PC-3 (cell line): ENCODE results near the gene FGF18. TPM values are rescaled to one million over a fixed set of nuclear protein-coding genes. Genes with fewer than 3 reads are reported as not detected.

Source experiments
- ATAC-seq: fragments of 200-7000 bp; cut with Tn5 transposase; 2 replicates; pipeline ENCODE4 v1.9.1; 2020; ENCODE audit warnings: mild to moderate bottlenecking, moderate library complexity
- BruUV-seq: library from RNA; stranded (reverse); fragments of 400-500 nt; replicated peaks from 2 replicates; lab custom pipeline; 2021; lab: Mats Ljungman, UMichigan
- CTCF ChIA-PET: fragments of 300-600 bp; sonication (Branson Sonifier 250); formaldehyde crosslinking; loops from one replicate; lab custom pipeline; 2022; ENCODE audit warnings: antibody characterized with exemption; lab: Charles Lee
- POLR2A ChIA-PET: fragments of 300-600 bp; sonication (Branson Sonifier 250); formaldehyde crosslinking; loops from one replicate; lab custom pipeline; 2022; ENCODE audit warnings: antibody characterized with exemption; ENCODE audit not compliant: unreplicated experiment; lab: Charles Lee
- DNase-seq: peaks from one replicate; pipeline ENCODE4 v3.0.0-alpha.2; 2015
- H2AFZ ChIP-seq: fragments of 300-600 bp; sonication (generic); 2 replicates; pipeline ENCODE4 v1.6.0; 2016; ENCODE audit warnings: antibody characterized with exemption, low read length
- H3F3A ChIP-seq: fragments of 300-600 bp; sonication (generic); one replicate; pipeline ENCODE4 v1.6.0; 2017; ENCODE audit warnings: antibody characterized with exemption, low read length, control low read depth, mild to moderate bottlenecking; ENCODE audit not compliant: unreplicated experiment
- H3K27ac ChIP-seq: fragments of 300-600 bp; sonication (generic); 2 replicates; pipeline ENCODE4 v1.5.1; 2016; ENCODE audit warnings: mild to moderate bottlenecking, low read length
- H3K27me3 ChIP-seq: fragments of 300-600 bp; sonication (generic); 2 replicates; pipeline ENCODE4 v1.6.1; 2016; ENCODE audit warnings: low read length, mixed read lengths
- H3K36me3 ChIP-seq: fragments of 300-600 bp; sonication (generic); 2 replicates; pipeline ENCODE4 v1.6.1; 2016; ENCODE audit warnings: low read depth, mixed run types, low read length, mixed read lengths
- H3K4me1 ChIP-seq: fragments of 300-600 bp; sonication (generic); 2 replicates; pipeline ENCODE4 v1.5.1; 2016; ENCODE audit warnings: low read length; ENCODE audit not compliant: insufficient read depth
- H3K4me2 ChIP-seq: fragments of 300-600 bp; sonication (generic); 2 replicates; pipeline ENCODE4 v1.6.0; 2016; ENCODE audit warnings: low read length
- H3K4me3 ChIP-seq: fragments of 300-600 bp; sonication (generic); 2 replicates; pipeline ENCODE4 v1.5.1; 2016; ENCODE audit warnings: mild to moderate bottlenecking, low read length, mixed read lengths
- H3K79me2 ChIP-seq: fragments of 300-600 bp; sonication (generic); 2 replicates; pipeline ENCODE4 v1.6.1; 2017; ENCODE audit warnings: low read length, mixed read lengths
- H3K9ac ChIP-seq: fragments of 300-600 bp; sonication (generic); 2 replicates; pipeline ENCODE4 v1.6.0; 2016; ENCODE audit warnings: mild to moderate bottlenecking, low read length
- H3K9me2 ChIP-seq: fragments of 300-600 bp; sonication (generic); replicated peaks from 2 replicates; pipeline ENCODE4 v1.6.1; 2016; ENCODE audit warnings: mixed run types, low read length, mixed read lengths
- H3K9me3 ChIP-seq: fragments of 300-600 bp; sonication (generic); 2 replicates; pipeline ENCODE4 v1.6.1; 2016; ENCODE audit warnings: low read length, mixed read lengths
- H4K20me1 ChIP-seq: fragments of 300-600 bp; sonication (generic); 2 replicates; pipeline ENCODE4 v1.6.1; 2016; ENCODE audit warnings: low read length, mixed read lengths
- EZH2 ChIP-seq: fragments of 300-600 bp; sonication (generic); IDR thresholded peaks from one replicate; pipeline ENCODE4 v1.6.1; 2017; ENCODE audit warnings: antibody characterized with exemption, mild to moderate bottlenecking, low read length; ENCODE audit not compliant: unreplicated experiment
- EZH2phosphoT487 ChIP-seq: fragments of 300-600 bp; sonication (generic); IDR thresholded peaks from 2 replicates; pipeline ENCODE4 v1.6.1; 2018; ENCODE audit warnings: mild to moderate bottlenecking, antibody characterized with exemption, low read length, borderline replicate concordance
- intact Hi-C: fragments of 100-400 bp; cut with micrococcal nuclease; formaldehyde crosslinking; loops from 2 replicates; pipeline ENCODE4 v1.9.0; 2023
- total RNA-seq: library from RNA; depleted of rRNA; stranded (reverse); fragments of >200 nt; gene quantifications from 2 replicates; pipeline ENCODE4 v1.2.3, GENCODE V29; 2014
- TF ChIP-seq, protein P1 (sequence below): fragments of 300-600 bp; sonication (generic); conservative IDR thresholded peaks from 2 replicates; pipeline ENCODE4 v1.5.1; 2017; ENCODE audit warnings: antibody characterized with exemption, low read depth, mild to moderate bottlenecking, low read length

FGF18 gene
- total RNA-seq, 1 experiment from 2014 or later: 0.26 TPM

DNA sequence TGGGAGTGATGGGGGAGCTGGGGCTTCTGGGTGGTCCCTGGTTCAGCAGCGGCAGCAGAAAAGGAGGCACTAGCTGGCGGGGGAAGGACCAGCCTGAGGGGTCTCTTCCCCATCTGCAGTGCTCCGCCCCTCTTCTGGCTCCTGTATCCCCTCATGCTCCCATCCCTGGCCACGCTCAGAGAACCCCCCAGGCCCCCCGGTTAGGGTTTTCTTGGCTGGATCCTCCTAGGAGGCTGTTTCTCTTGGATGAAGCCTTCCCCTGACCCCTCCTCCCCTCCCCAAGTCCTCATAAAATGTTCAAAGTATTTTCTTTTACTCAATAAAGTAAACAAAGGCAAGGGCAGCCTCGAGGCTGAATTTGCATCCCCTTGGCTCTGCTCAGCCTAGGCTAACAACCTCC, 60.8 kb downstream of the FGF18 start:
- H3K27me3 ChIP-seq: peaks cover 14% of the 10 kb centered on the region; the same call in 1 of the 2 replicates
- no peaks in the 10 kb centered on the region for H3K4me1 ChIP-seq
- no peaks in the 10 kb centered on the region for H4K20me1 ChIP-seq
- no peaks in the 10 kb centered on the region for H3K9me2 ChIP-seq
- H3K4me2 ChIP-seq: no peak overlapping the region
- H3K36me3 ChIP-seq: no peaks in the 10 kb centered on the region
- no peaks in the 10 kb centered on the region for H3K79me2 ChIP-seq
- H3K9me3 ChIP-seq: no peaks in the 10 kb centered on the region
- POLR2A ChIA-PET: no interaction called here
- DNase-seq (no peak), ATAC-seq (no peak)
- intact Hi-C loops: loop anchor here (5.0 to 10.0 kb wide), 3 partner anchors 135 to 427 kb away; no protein-coding TSS in a partner anchor
- H3K9ac ChIP-seq: no peak overlapping the region
- H3K27ac ChIP-seq: no peak overlapping the region
- TF ChIP-seq, protein P1, sequence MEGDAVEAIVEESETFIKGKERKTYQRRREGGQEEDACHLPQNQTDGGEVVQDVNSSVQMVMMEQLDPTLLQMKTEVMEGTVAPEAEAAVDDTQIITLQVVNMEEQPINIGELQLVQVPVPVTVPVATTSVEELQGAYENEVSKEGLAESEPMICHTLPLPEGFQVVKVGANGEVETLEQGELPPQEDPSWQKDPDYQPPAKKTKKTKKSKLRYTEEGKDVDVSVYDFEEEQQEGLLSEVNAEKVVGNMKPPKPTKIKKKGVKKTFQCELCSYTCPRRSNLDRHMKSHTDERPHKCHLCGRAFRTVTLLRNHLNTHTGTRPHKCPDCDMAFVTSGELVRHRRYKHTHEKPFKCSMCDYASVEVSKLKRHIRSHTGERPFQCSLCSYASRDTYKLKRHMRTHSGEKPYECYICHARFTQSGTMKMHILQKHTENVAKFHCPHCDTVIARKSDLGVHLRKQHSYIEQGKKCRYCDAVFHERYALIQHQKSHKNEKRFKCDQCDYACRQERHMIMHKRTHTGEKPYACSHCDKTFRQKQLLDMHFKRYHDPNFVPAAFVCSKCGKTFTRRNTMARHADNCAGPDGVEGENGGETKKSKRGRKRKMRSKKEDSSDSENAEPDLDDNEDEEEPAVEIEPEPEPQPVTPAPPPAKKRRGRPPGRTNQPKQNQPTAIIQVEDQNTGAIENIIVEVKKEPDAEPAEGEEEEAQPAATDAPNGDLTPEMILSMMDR: no peak
- TF ChIP-seq EZH2 (no peak), EZH2phosphoT487 (no peak)
- CTCF ChIA-PET: no interaction called here
- no peaks in the 10 kb centered on the region for H3F3A ChIP-seq
- H3K4me3 ChIP-seq: no peak overlapping the region
- no TSS peak for BruUV-seq
- H2AFZ ChIP-seq: no peak overlapping the region

DNA sequence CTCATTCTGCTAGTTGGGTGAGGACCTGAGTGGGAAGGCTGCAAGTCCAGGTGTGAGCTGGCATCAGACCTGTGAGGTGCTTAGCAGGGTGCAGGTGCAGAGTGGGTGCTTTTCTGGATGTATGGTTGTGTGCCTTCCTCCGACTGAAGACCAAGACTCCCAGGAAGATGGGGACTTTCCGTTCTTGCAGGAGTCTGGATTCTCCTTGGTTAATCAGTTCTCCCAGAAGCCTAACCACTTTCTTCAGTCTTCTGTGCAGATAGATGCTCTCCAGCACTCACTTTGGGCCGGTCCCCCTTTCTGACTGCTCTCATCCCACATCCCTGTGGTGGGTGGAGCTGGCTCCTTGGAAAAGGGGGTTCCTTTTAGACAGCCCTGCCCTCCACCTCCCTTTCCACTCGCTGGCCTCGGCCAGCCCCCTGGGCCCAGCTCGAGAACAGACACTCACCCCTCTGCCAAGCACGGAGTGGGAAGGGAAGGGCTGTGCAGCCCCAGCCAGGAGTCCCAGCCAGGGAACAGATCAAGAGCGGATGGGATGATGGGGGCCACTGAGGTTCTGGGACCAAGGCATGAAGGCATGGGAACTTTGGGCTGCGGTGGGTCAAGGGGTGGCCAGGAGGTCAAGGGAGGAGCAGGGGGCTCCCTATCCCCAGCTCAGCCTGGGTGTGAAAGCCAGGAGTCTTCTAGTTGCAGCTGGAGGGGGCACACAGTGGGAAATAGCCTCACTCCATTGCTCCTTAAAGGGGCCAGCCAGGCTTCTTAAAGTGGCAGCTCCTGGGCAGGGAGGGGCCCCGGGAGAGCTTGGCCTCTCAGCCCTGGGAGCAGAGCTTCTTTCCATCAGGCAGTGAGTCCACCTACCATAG, 62.4 kb downstream of the FGF18 start:
- intact Hi-C loops: loop anchor here (5.0 to 10.0 kb wide), 3 partner anchors 133 to 425 kb away; no protein-coding TSS in a partner anchor
- H4K20me1 ChIP-seq: no peaks in the 10 kb centered on the region
- H3K4me3 ChIP-seq: no peak overlapping the region
- H3K27me3 ChIP-seq: peaks cover 14% of the 10 kb centered on the region; the same call in 1 of the 2 replicates
- H3K9me2 ChIP-seq: no peaks in the 10 kb centered on the region
- H3K79me2 ChIP-seq: no peaks in the 10 kb centered on the region
- H3F3A ChIP-seq: no peaks in the 10 kb centered on the region
- DNase-seq: no peak
- no TSS peak for BruUV-seq
- no peaks in the 10 kb centered on the region for H3K9me3 ChIP-seq
- H3K4me2 ChIP-seq: no peak overlapping the region
- ChIA-PET CTCF (no interaction called here), POLR2A (no interaction called here)
- H2AFZ ChIP-seq: no peak overlapping the region
- no peak overlapping the region for H3K27ac ChIP-seq
- TF ChIP-seq, protein P1: no peak
- TF ChIP-seq EZH2 (no peak), EZH2phosphoT487 (no peak)
- ATAC-seq: no peak
- H3K4me1 ChIP-seq: no peaks in the 10 kb centered on the region
- H3K9ac ChIP-seq: no peak overlapping the region
- no peaks in the 10 kb centered on the region for H3K36me3 ChIP-seq

DNA sequence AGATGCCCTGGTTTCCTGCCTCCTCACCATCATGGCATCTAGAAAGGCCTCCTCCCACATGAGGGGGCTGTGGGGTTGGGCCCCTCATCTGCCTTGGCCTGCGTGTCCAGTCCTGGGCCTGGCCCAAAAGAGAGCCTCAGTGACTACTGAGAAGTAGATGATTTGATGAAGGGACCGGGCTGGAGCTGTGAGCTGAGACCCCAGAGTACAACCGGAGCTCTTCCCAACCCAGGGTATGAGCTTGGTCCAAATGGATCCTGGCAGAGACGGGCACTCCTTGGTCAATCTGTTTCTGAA, 62.9 kb downstream of the FGF18 start:
- Histone ChIP-seq H3K4me2 (no peak overlapping the region), H4K20me1 (no peaks in the 10 kb centered on the region), H3K9me3 (no peaks in the 10 kb centered on the region), H3K4me3 (no peak overlapping the region), H3K36me3 (no peaks in the 10 kb centered on the region), H3K9ac (no peak overlapping the region), H2AFZ (no peak overlapping the region), H3K27me3 (peaks cover 14% of the 10 kb centered on the region; the same call in 1 of the 2 replicates), H3K27ac (no peak overlapping the region), H3K9me2 (no peaks in the 10 kb centered on the region), H3F3A (no peaks in the 10 kb centered on the region), H3K4me1 (no peaks in the 10 kb centered on the region), H3K79me2 (no peaks in the 10 kb centered on the region)
- no TSS peak for BruUV-seq
- TF ChIP-seq EZH2phosphoT487 (no peak), EZH2 (no peak)
- TF ChIP-seq, protein P1: no peak
- ChIA-PET CTCF (no interaction called here), POLR2A (no interaction called here)
- ATAC-seq (no peak), DNase-seq (no peak)
- intact Hi-C loops: loop anchor here (5.0 to 10.0 kb wide), 3 partner anchors 132 to 425 kb away; no protein-coding TSS in a partner anchor
